HG03159 (cell line): ENCODE results near the gene ABCC8.
A peak's percentile ranks its signal among the peaks of the same experiment; 100 is the strongest.

Experiments
- ATAC-seq: cut with Tn5 transposase; IDR thresholded peaks from one replicate; pipeline ENCODE4 v1.9.1; 2021; ENCODE audit warnings: mild to moderate bottlenecking, moderate library complexity; ENCODE audit not compliant: unreplicated experiment

ABCC8 gene

DNA sequence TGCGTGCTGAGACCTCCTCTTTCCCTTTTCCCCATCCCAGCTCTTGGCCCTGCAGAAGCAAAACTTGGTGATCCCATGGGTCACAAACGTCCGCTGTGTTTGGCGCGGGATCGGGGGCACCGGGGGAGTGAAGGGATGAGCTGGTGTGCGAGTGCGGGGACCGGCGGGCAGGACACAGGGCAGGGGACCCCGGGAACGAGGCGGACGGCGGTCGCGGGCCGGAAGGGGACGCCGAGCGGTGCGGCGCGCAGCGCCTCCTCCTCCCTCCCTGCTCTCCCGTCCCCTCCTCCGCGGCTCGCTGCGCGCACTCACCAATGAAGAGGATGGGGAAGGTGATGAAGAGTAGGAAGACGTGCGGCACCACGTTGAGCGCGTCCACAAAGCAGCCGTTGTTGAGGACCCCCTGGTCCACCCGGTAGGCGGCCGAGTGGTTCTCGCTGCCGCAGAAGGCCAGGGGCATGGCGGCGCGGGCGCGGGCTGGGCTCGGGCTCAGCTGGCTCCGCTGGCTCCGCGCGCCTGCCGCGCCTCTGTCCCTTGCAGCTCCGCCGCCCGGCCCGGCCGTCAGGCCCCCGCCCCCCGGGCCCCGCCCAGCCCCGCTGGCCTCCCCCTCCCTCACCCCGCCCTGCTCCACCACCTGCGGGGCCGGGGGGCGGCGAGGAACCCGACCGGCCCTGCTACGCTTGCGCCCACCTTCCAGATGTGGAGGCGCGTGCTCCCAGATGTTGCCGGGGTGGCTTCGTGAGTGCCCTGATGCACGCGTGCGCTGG lies at the start of gene ABCC8:
ABCC8 (minus strand) TSS at position 529 of the 767 bp plus-strand sequence; CDS start at position 460, 69 bp downstream.
- ATAC-seq = no peak

DNA sequence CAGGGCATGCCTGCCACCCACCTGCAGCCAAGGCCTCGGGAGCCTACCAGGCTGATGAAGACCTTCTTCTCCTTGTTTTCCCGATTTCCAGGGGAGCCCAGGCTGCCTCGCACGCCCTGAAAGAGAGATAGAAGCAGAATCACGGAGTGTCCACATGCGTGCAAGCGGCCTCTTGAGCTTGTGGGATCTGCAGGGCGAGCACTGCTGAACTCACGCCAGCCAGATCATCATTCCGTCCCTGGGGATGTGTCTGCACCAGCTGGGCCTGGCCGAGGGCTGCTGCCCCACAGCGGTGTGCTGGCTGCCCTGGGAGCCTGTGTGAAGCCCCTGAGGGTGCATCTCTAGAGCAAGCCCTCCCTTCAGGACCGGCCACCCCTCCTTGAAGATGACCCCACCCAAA lies 49.7 kb upstream of the ABCC8 start:
- no peak for ATAC-seq

DNA sequence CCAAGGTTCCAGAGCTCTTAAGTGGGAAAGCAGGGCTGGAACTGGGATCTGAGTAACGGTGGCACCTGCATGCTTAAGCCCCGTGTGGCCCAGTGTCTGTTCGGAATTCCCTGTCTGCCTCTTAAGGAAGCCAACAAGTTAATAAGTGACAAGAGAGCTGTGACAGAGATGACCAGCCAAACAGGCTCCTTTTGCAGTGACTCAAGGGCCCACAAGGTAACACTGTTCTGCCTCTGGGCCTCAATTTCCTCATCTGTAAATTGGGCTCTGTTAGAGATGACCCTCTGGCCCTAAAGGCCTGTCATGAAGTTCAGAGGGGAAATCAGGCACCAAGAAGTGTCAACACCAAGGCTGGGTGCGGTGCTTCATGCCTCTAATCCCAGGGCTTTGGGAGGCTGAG lies 48.9 kb upstream of the ABCC8 start:
- ATAC-seq = no peak

- ATAC-seq = no peak
These were observed 47.6 kb upstream of the ABCC8 start for GRCh38 chr11:17524221-17524620.

DNA sequence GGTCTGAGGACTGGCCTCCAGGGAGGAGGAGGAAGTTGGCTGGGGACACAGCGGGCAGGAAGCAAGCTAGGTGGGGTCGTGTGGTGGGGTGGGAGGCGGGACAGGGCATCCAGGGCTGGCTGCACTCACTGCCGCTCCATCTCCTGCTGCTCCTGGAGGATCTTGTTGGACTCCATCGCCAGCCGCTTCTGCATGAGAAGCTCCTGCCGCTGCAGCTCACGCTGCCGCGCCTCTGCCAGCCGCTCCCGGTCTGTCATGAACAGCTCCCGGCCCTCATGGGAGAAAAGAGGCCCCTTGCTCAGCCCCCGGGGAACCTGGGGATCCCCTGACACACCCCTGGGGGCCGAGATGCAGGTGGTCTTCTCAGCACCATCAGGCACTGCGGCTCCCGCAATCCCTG lies 46.0 kb upstream of the ABCC8 start:
- ATAC-seq = no peak

- ATAC-seq = no peak
These were observed 44.7 kb upstream of the ABCC8 start for GRCh38 chr11:17521106-17521900.

GRCh38 chr11:17519061-17519885 lies 42.6 kb upstream of the ABCC8 start:
- ATAC-seq = no peak

DNA sequence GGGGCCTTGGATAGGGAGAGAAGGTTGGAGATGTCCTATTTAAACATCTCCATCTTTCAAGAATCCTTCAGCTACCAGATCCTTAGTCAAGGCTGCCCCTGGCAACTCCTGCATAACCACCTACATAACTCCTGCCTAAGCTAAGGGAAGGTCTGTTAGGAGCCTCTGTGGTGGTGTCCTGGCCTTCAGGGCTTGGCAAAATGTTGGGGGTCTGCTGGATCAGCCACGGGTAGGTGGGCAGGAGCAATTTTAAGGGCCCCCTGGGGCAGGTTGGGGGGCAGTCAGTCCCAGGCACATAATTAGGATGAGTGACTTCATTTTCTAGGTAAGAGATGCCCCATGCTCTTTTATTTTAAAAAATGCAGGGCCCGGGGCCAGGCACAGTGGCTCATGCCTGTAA lies 41.7 kb upstream of the ABCC8 start:
- ATAC-seq = no peak

GRCh38 chr11:17517186-17517585 lies 40.5 kb upstream of the ABCC8 start:
- ATAC-seq = no peak

- ATAC-seq = no peak
These were observed 40.0 kb upstream of the ABCC8 start for GRCh38 chr11:17516551-17517150.

GRCh38 chr11:17515443-17516176 lies 39.0 kb upstream of the ABCC8 start:
- ATAC-seq = no peak

GRCh38 chr11:17514476-17514875 lies 37.8 kb upstream of the ABCC8 start:
- ATAC-seq = no peak

- no peak for ATAC-seq
These were observed 37.2 kb upstream of the ABCC8 start for GRCh38 chr11:17513853-17514252.

DNA sequence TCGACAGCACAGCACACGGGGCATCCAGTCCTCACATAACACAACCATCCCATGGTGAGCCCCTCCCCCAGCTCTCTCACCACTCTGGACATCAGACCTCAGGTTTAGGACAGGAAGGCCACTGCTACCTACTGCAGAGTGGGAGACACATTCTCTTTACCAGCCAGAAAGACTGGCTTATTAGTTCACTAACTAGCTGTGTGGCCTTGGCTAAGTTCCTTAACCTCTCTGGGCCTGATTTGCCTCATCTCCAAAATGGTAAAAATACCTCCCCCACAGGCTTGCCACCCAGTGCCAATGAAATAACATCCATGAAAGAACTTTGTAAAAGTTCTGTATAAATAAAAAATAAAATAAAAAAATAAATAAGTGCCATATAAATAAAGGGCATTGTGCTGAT lies 35.5 kb upstream of the ABCC8 start:
- no peak for ATAC-seq

GRCh38 chr11:17511571-17511970 lies 34.9 kb upstream of the ABCC8 start:
- ATAC-seq = no peak

GRCh38 chr11:17510507-17511206 lies 34.0 kb upstream of the ABCC8 start:
- no peak for ATAC-seq

DNA sequence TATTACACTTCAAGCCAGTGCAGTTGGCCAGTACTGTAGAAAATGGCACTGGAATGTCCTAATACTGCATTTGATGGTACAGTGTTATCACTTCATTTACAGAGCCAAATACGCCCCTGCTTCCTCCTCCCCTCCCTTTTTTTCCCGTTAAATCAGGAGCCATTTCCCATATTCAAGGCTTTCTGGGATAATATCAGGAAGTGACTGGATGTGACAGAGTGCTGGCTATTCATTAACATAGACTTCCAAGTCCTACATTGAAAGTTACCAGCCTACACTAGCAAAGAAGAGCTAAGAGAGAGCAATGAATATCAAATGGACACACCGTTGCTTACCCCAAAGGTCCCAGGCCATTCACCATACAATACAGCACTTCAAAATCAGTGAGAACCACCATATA lies 32.1 kb upstream of the ABCC8 start:
- no peak for ATAC-seq

DNA sequence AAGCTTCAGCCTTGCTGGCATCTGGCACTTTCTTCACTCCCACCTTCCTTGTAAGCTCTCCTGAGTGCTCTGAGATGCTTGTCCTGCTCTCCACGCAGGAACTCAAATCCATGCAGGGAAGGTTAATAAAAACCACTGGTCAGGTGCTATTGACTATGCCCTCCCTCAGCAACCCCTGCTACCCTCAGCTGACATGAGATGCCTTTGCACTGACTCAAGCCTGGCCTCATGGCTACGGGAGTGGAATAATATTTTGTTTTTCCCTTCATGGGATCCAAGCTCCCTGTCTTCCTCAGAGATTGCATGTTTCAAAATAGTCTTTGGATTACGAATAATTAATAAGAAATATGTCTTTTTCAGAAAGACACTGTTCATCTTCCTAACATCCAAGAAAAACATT lies 31.7 kb upstream of the ABCC8 start:
- ATAC-seq = no peak

DNA sequence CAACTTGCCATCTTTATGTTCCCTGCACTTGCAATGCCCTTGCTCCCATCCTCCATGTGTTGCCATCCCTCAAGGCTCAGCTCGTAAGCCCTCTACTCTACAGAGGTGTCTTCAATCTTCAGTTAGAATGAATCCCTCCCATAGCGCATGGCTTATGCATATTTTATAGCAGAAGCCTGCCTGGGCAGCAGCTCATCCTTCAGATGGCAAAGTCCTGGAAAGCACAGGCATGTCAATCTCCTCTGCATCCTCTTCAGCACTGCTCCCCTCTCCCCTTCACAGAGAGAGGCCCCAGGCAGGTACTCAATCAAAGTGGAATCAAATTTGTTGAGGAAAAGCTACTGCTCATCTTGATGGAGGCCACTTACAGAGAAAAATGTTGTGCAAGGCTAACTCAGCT lies 31.1 kb upstream of the ABCC8 start:
- no peak for ATAC-seq

DNA sequence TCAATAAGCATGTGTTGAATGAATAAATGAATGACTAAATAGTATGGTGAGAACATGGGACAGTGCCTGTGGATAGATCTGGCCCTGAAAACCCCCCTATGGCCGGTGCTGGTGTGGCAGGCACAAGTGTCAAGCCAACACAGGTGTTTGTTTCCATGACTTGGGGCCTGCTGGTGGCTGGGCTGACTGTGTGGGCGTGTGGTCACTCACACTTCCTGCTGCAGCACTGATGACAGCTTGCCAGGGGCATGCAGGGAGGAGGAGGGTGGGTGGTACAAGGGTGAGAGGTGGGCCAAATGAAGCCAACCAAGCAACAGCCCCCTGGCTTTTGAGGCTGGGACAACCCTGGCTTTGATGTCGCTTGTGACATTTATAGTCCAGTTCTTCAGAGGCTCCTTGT lies 30.3 kb upstream of the ABCC8 start:
- peak; percentile 55 for ATAC-seq
